Muscle of leg (tissue), 11 donors: ENCODE data around the gene CCDC60. TPM values are rescaled to one million over a fixed set of nuclear protein-coding genes. Genes with fewer than 3 reads are reported as not detected.

Experiments used
- DNase-seq: peaks from one replicate; pipeline ENCODE4 v3.0.0; 2013
- H3K27ac ChIP-seq: one replicate; pipeline ENCODE4 v1.5.1; 2013; ENCODE audit warnings: mild to moderate bottlenecking, low read length, control low read depth
- H3K27me3 ChIP-seq: one replicate; pipeline ENCODE4 v1.6.1; 2013; ENCODE audit warnings: low read length; ENCODE audit not compliant: control insufficient read depth, insufficient read depth
- H3K36me3 ChIP-seq: one replicate; pipeline ENCODE4 v1.6.1; 2013; ENCODE audit warnings: low read length; ENCODE audit not compliant: control insufficient read depth, insufficient read depth
- H3K4me1 ChIP-seq: one replicate; pipeline ENCODE4 v1.6.1; 2013; ENCODE audit warnings: low read length; ENCODE audit not compliant: control insufficient read depth, insufficient read depth
- H3K4me3 ChIP-seq: one replicate; pipeline ENCODE4 v1.5.1; 2013; ENCODE audit warnings: low read length, control low read depth
- H3K9me3 ChIP-seq: replicated peaks from 2 replicates; pipeline ENCODE4 v1.6.1; 2013; ENCODE audit warnings: low read depth, low read length; ENCODE audit not compliant: control insufficient read depth
- WGBS: methylation state at CpG from one replicate; pipeline ENCODE4 v1.1.5; 2013; ENCODE audit warnings: missing lambda C conversion rate; ENCODE audit not compliant: insufficient coverage; 5-methylcytosine and 5-hydroxymethylcytosine counted together
- polyA plus RNA-seq, 8 donors: library from polyadenylated mRNA; unstranded; fragments of 120-200 nt; gene quantifications; one replicate each; pipeline versions ENCODE4 v1.2.1 to v1.2.3, GENCODE V29; 2013; ENCODE audit warnings: inconsistent platforms in 1 of 8, low replicate concordance in 1 of 8; ENCODE audit not compliant: insufficient read length in 8 of 8, insufficient read depth in 1 of 8
- total RNA-seq: library from RNA; stranded (reverse); fragments of 120-200 nt; gene quantifications from one replicate; pipeline ENCODE4 v1.2.4, GENCODE V29; 2013

Gene CCDC60
- total and polyA plus RNA-seq, 9 donors, result 0.14 TPM; not detected in 8

GRCh38 chr12:119308708-119309456, 25.6 kb upstream of the CCDC60 start:
- 24% methylated on average over 10 of the region's 19 CpGs for WGBS
- H3K4me1 ChIP-seq, result peaks cover 15% of the 10 kb centered on the region
- no peaks in the 10 kb centered on the region for H3K36me3 ChIP-seq
- no peak overlapping the region for H3K4me3 ChIP-seq
- peak; percentile 85 for DNase-seq
- H3K27ac ChIP-seq, result peak overlapping the region; percentile 35
- no peaks in the 10 kb centered on the region for H3K9me3 ChIP-seq
- no peaks in the 10 kb centered on the region for H3K27me3 ChIP-seq

- no peaks in the 10 kb centered on the region for H3K36me3 ChIP-seq
- H3K27ac ChIP-seq, result no peak overlapping the region
- no peaks in the 10 kb centered on the region for H3K9me3 ChIP-seq
- peaks cover 15% of the 10 kb centered on the region for H3K4me1 ChIP-seq
- DNase-seq, result no peak
- H3K27me3 ChIP-seq, result no peaks in the 10 kb centered on the region
- H3K4me3 ChIP-seq, result no peak overlapping the region
- WGBS, result 17% methylated on average over 1 of the region's 4 CpGs
These were observed 22.7 kb upstream of the CCDC60 start for GRCh38 chr12:119311878-119312277.

GRCh38 chr12:119312904-119313303, 21.6 kb upstream of the CCDC60 start:
- H3K9me3 ChIP-seq, result no peaks in the 10 kb centered on the region
- H3K4me3 ChIP-seq, result no peak overlapping the region
- WGBS, result no CpG with 5 or more reads among the region's 1 CpG

GRCh38 chr12:119314290-119314689, 20.2 kb upstream of the CCDC60 start:
- no peak for DNase-seq
- H3K27ac ChIP-seq, result no peak overlapping the region
- no peaks in the 10 kb centered on the region for H3K36me3 ChIP-seq
- H3K9me3 ChIP-seq, result no peaks in the 10 kb centered on the region
- no peaks in the 10 kb centered on the region for H3K27me3 ChIP-seq
- 89% methylated on average over 3 of the region's 5 CpGs for WGBS
- no peak overlapping the region for H3K4me3 ChIP-seq
- peaks cover 4% of the 10 kb centered on the region for H3K4me1 ChIP-seq

More at GRCh38 chr12:119312904-119313303, 21.6 kb upstream of the CCDC60 start:
- Histone ChIP-seq H3K36me3 (no peaks in the 10 kb centered on the region), H3K4me1 (peaks cover 15% of the 10 kb centered on the region), H3K27me3 (no peaks in the 10 kb centered on the region), H3K27ac (no peak overlapping the region)
- no peak for DNase-seq

GRCh38 chr12:119319638-119320037, 14.9 kb upstream of the CCDC60 start:
- no peak overlapping the region for H3K27ac ChIP-seq

GRCh38 chr12:119320678-119321077, 13.9 kb upstream of the CCDC60 start:
- Histone ChIP-seq H3K36me3 (no peaks in the 10 kb centered on the region), H3K4me1 (no peaks in the 10 kb centered on the region), H3K27ac (no peak overlapping the region), H3K4me3 (no peak overlapping the region), H3K27me3 (no peaks in the 10 kb centered on the region), H3K9me3 (no peaks in the 10 kb centered on the region)
- no peak for DNase-seq
- no CpG with 5 or more reads among the region's 2 CpGs for WGBS

More at GRCh38 chr12:119319638-119320037, 14.9 kb upstream of the CCDC60 start:
- no peaks in the 10 kb centered on the region for H3K4me1 ChIP-seq
- H3K4me3 ChIP-seq, result no peak overlapping the region
- H3K27me3 ChIP-seq, result no peaks in the 10 kb centered on the region
- WGBS, result 47% methylated on average over 1 of the region's 2 CpGs
- DNase-seq, result no peak
- no peaks in the 10 kb centered on the region for H3K36me3 ChIP-seq
- H3K9me3 ChIP-seq, result no peaks in the 10 kb centered on the region

GRCh38 chr12:119322301-119322723, 12.2 kb upstream of the CCDC60 start:
- no peak overlapping the region for H3K27ac ChIP-seq
- H3K36me3 ChIP-seq, result no peaks in the 10 kb centered on the region
- 79% methylated on average over 6 of the region's 7 CpGs for WGBS
- H3K27me3 ChIP-seq, result no peaks in the 10 kb centered on the region
- H3K4me3 ChIP-seq, result no peak overlapping the region
- no peaks in the 10 kb centered on the region for H3K9me3 ChIP-seq
- DNase-seq, result no peak
- peaks cover 6% of the 10 kb centered on the region for H3K4me1 ChIP-seq

- no CpG with 5 or more reads among the region's 1 CpG for WGBS
- Histone ChIP-seq H3K27ac (no peak overlapping the region), H3K27me3 (no peaks in the 10 kb centered on the region), H3K4me1 (peaks cover 10% of the 10 kb centered on the region), H3K4me3 (no peak overlapping the region), H3K36me3 (no peaks in the 10 kb centered on the region), H3K9me3 (no peaks in the 10 kb centered on the region)
- peak; percentile 29 for DNase-seq
These were observed 8.7 kb upstream of the CCDC60 start for GRCh38 chr12:119325813-119326212.

- no peak overlapping the region for H3K4me3 ChIP-seq
- no peaks in the 10 kb centered on the region for H3K27me3 ChIP-seq
- H3K9me3 ChIP-seq, result no peaks in the 10 kb centered on the region
- DNase-seq, result peak; percentile 9
- H3K4me1 ChIP-seq, result peaks cover 10% of the 10 kb centered on the region
- no peaks in the 10 kb centered on the region for H3K36me3 ChIP-seq
- no peak overlapping the region for H3K27ac ChIP-seq
These were observed 8.2 kb upstream of the CCDC60 start for GRCh38 chr12:119326341-119326740.

GRCh38 chr12:119327471-119327870, 7.1 kb upstream of the CCDC60 start:
- no peaks in the 10 kb centered on the region for H3K36me3 ChIP-seq
- H3K27me3 ChIP-seq, result no peaks in the 10 kb centered on the region
- no CpG with 5 or more reads among the region's 6 CpGs for WGBS
- H3K9me3 ChIP-seq, result no peaks in the 10 kb centered on the region
- no peak overlapping the region for H3K27ac ChIP-seq
- no peak overlapping the region for H3K4me3 ChIP-seq
- H3K4me1 ChIP-seq, result peaks cover 10% of the 10 kb centered on the region
- peak; percentile 66 for DNase-seq
